ENCODE data around the gene USP36.

DNA sequence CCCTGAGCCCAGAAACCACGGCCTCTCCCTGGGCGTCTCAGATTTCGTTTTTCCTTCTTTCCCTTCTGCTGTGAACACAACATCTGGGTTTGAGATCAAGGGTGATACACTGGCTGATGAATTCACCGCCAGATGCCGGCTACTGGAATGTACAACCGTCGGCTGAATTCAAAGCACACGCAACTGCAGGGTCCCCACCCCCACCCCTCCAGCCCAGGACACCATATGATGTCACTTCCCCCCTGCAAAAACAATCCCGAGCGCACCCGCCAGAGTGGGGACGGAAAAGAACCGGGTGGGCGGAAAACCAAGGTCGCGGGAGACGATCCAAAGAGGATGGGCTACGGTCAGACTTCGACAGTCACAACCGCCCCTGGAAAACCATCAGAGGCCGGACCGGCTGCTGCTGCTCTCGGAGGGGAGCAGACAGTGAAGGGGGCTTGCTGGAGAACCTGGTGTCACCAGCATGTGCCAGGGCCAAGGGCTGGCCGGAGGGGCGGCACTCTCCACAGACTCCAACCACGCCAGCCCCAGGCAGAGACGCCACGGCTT, 39.1 kb upstream of the USP36 start:
- TF ChIP-seq ZNF274 (IDR thresholded peaks at IDR 0.05; ENCODE audit: low read depth, low read length) (no peak), YY1 (IDR thresholded peaks at IDR 0.05; ENCODE audit: insufficient read depth, insufficient read length) (no peak)
